Measurements from ENCODE around the gene SCAMP1. TPM values are rescaled to one million over a fixed set of nuclear protein-coding genes. Genes with fewer than 3 reads are reported as not detected.
A peak's percentile ranks its signal among the peaks of the same experiment; 100 is the strongest.
"Not testable (repeated sequence)": the region's sequence is repeated elsewhere in the genome, so short reads cannot be mapped to it uniquely, and the experiment has no call there.

SCAMP1 gene
- total RNA-seq, 2 donors from 2014 or later, result 11.9 to 21.1 TPM

DNA sequence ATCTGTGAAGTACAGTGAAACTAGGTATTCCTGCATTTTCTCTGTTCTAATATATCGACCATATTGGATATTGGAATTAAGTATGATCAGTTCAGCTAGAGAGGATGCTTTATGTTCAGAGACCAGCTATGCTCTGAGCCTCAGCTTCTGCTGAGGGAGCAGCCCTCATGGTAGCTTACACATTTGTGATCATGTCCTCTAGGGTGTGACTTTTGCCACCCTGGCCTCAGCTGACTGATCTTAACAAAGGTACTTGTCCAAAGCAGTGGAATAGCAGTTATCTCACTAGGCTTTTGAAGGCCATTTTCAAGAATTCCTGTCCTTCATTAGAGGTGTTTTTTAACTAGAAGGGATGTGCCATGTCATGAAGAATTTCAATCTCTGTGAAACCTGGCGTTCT lies 9.3 kb downstream of the SCAMP1 start:
- Mint-ChIP-seq H3K9me3 (no peaks in the 10 kb centered on the region), H3K4me3 (no peak overlapping the region), H3K27me3 (no peaks in the 10 kb centered on the region), H3K36me3 (no peaks in the 10 kb centered on the region), H3K4me1 (ENCODE audit: low read depth in 2 of 2) (peaks cover 12% of the 10 kb centered on the region in 2 donors), H3K27ac (no peak overlapping the region)
- ATAC-seq, result no peak
- DNase-seq (ENCODE audit: low spot score), result no peak

DNA sequence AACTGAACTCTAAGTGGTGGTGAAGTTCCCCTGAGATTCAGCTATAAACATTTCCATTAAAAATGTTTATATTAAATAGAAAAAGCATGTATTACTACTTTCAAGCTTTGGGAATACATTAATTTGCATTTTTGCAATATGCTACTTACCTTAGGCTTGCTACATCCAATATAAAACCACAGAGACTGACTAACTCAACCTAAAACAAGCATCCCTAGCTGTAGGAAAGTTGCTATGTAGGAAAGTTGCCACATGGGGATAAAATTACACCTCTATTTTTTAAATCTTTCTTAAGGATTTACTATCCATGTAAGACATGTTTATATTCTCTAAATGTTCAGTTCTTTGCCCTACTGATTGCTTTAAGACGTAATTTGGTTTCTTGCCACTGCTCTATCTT lies 12.8 kb downstream of the SCAMP1 start:
- Mint-ChIP-seq H3K9me3 (no peaks in the 10 kb centered on the region), H3K36me3 (no peaks in the 10 kb centered on the region), H3K4me3 (no peak overlapping the region), H3K27ac (no peak overlapping the region), H3K4me1 (ENCODE audit: low read depth in 2 of 2) (peaks cover 10 to 22% of the 10 kb centered on the region in 2 donors), H3K27me3 (no peaks in the 10 kb centered on the region)
- DNase-seq (ENCODE audit: low spot score) (no peak), ATAC-seq (no peak)

DNA sequence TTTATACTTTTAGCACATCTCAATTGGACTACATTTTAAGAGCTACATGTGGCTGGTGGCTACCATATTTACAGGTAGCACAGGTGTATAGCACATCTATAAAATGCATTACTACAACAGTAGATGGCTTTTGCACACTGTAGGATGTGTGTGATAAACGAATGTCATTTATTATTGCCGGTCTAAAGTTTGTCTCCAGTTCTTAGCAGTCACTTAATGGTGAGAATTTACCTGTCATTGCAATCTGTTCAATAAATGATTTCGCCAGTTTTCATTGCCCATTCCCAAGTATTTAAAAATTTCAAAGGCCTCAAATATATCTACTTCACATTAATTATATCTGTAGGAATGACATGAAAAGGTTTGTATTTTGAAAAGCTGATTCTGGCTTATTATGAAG lies 15.9 kb downstream of the SCAMP1 start:
- ATAC-seq (no peak), DNase-seq (ENCODE audit: low spot score) (no peak)
- H3K27me3 Mint-ChIP-seq, result no peaks in the 10 kb centered on the region
- H3K4me1 Mint-ChIP-seq (ENCODE audit: low read depth in 2 of 2), result peaks cover 6 to 21% of the 10 kb centered on the region in 2 donors
- H3K9me3 Mint-ChIP-seq, result no peaks in the 10 kb centered on the region
- H3K4me3 Mint-ChIP-seq, result no peak overlapping the region
- H3K36me3 Mint-ChIP-seq, result no peaks in the 10 kb centered on the region
- no peak overlapping the region for H3K27ac Mint-ChIP-seq

DNA sequence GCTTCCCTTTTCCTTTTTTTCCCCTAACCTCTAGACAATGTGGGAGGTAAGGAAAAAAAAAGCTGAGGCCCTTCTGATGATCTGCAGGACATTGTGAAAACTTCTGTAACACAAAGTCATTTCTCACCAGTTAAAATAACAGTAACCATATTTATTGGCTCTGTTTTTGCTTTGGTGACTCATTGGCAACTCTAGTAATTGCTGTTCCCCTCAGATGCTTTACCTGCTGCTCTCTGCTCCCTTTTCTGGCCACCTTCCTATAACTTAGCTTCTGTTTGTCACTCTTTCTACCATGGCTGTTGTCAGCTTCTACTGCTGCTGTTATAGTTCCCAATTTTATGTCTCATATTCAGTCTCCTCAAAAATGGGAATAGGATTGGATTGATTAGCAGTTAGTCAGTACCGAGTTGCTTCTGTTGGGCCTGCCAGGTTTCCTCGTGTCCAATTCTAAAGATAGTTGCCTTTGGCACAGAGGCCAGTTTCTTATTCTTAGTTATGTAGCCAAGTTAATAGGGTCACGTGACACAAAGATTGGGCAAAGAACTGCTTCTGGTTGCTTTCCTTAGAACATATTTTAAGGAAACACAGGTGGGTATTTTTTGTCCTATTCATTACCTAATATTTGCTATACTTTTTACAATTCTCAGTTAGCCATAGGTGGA lies 16.8 kb downstream of the SCAMP1 start:
- no peak for DNase-seq (ENCODE audit: low spot score)
- ATAC-seq, result no peak
- no peaks in the 10 kb centered on the region for H3K36me3 Mint-ChIP-seq

DNA sequence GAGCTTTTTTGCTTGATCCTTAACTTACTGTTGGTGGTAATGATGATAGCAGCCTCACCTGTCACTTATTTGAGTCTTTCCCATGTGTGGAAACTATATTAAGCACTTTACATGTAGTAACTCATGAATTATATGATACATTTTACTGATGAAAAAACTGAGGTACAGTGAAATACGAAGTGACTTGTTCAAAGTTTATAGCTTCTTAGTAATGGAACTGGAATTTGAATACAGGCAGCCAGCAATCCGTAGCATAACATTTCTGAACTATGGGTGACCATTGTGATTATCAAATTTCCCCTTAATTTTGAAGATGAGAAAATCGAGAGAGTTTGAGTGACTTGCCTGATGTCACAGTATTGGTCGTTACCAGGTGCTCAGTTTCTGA lies 17.3 kb downstream of the SCAMP1 start:
- Mint-ChIP-seq H3K27ac (no peak overlapping the region), H3K36me3 (no peaks in the 10 kb centered on the region), H3K4me3 (no peak overlapping the region), H3K9me3 (no peaks in the 10 kb centered on the region), H3K4me1 (ENCODE audit: low read depth in 2 of 2) (peaks cover 13 to 23% of the 10 kb centered on the region in 2 donors), H3K27me3 (no peaks in the 10 kb centered on the region)
- ATAC-seq, result no peak
- no peak for DNase-seq (ENCODE audit: low spot score)

More for the DNA sequence above, 16.8 kb downstream of the SCAMP1 start:
- H3K4me3 Mint-ChIP-seq, result no peak overlapping the region
- H3K27me3 Mint-ChIP-seq, result no peaks in the 10 kb centered on the region
- no peaks in the 10 kb centered on the region for H3K9me3 Mint-ChIP-seq
- peaks cover 13 to 23% of the 10 kb centered on the region in 2 donors for H3K4me1 Mint-ChIP-seq (ENCODE audit: low read depth in 2 of 2)
- no peak overlapping the region for H3K27ac Mint-ChIP-seq

DNA sequence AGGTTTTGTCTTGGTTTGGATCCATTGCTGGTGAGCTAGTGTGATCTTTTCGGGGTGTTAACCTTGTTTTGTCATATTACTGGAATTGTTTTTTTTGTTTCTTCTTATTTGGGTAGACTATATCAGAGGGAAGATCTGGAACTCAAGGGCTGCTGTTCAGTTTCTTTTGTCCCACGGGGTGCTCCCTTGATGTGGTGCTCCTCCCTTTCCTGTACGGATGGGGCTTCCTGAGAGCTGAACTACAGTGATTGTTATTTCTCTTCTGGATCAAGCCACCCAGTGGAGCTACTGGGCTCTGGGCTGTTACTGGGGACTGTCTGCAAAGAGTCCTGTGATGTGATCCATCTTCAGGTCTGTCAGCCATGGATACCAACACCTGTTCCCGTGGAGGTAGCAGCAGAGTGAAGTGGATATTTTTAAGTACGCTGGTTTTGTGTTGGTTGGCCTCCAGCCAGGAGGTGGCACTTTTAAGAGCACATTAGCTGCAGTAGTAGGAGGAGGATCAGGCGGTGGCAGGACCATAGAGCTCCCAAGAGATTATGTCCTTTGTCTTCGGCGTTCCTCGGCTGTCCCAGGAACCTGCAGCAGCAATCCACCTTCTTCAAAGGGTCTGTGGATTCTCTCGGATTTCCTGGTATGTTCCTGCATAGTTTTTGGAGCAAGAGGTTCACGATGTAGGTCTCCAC lies 27.2 kb downstream of the SCAMP1 start:
- DNase-seq (ENCODE audit: low spot score) (no peak), ATAC-seq (no peak)
- peaks cover 36% of the 10 kb centered on the region for H3K36me3 Mint-ChIP-seq
- H3K27me3 Mint-ChIP-seq, result no peaks in the 10 kb centered on the region
- no peak overlapping the region for H3K27ac Mint-ChIP-seq
- H3K9me3 Mint-ChIP-seq, result peaks cover 18% of the 10 kb centered on the region
- H3K4me3 Mint-ChIP-seq, result no peak overlapping the region
- H3K4me1 Mint-ChIP-seq (ENCODE audit: low read depth in 2 of 2), result peaks cover 13 to 29% of the 10 kb centered on the region in 2 donors

DNA sequence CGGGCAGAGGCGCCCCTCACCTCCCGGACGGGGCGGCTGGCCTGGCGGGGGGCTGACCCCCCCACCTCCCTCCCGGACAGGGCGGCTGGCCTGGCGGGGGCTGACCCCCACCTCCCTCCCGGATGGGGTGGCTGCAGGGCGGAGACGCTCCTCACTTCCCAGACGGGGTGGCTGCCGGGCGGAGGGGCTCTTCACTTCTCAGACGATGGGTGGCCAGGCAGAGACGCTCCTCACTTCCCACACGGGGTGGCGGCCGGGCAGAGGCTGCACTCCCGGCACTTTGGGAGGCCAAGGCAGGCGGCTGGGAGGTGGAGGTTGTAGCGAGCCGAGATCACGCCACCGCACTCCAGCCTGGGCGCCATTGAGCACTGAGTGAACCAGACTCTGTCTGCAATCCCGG lies 30.9 kb downstream of the SCAMP1 start:
- DNase-seq (ENCODE audit: low spot score); ATAC-seq; H3K27ac Mint-ChIP-seq; H3K4me3 Mint-ChIP-seq; H3K27me3 Mint-ChIP-seq; H3K9me3 Mint-ChIP-seq: not testable (repeated sequence)
- Mint-ChIP-seq H3K4me1 (ENCODE audit: low read depth in 2 of 2) (peaks cover 12 to 19% of the 10 kb centered on the region in 2 donors), H3K36me3 (peaks cover 21% of the 10 kb centered on the region)

DNA sequence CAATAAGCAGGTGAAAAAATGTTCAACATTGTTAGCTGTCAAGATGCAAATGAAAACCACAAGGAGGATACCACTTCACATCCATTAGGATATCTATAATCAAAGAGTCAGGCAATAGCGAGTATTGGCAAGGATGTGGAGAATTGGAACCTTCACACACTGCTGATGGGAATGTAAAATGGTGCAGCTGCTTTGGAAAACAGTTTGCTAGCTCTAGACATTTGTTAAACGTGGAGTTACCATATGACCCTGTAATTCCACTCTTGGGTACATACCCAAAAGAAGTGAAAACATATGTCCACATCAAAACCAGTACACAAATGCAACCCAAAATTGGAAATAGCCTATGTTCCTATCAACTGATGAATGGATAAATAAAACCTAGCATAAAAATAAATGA lies 37.4 kb downstream of the SCAMP1 start:
- ATAC-seq, result no peak
- no peak overlapping the region for H3K27ac Mint-ChIP-seq
- peaks cover 20 to 31% of the 10 kb centered on the region in 2 donors for H3K4me1 Mint-ChIP-seq (ENCODE audit: low read depth in 2 of 2)
- no peak for DNase-seq (ENCODE audit: low spot score)
- no peaks in the 10 kb centered on the region for H3K27me3 Mint-ChIP-seq
- peaks cover 6% of the 10 kb centered on the region for H3K36me3 Mint-ChIP-seq
- H3K9me3 Mint-ChIP-seq, result no peaks in the 10 kb centered on the region
- no peak overlapping the region for H3K4me3 Mint-ChIP-seq

DNA sequence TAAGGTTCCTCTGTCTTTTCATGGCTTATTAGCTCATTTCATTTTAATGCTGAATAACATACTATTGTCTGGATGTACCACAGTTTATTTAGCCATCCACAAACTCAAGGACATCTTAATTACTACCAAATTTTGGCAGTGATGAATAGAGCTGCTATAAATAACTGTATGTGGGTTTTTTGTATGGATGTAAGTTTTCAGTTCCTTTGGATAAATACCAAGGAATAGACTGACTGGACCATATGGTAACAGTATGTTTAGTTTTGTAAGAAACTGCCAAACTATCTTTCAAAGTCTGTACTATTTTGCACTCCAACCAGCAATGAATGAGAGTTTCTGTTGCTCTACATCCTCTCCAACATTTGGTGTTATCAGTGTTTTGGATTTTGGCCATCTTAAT lies 38.7 kb downstream of the SCAMP1 start:
- no peaks in the 10 kb centered on the region for H3K9me3 Mint-ChIP-seq
- H3K4me3 Mint-ChIP-seq, result no peak overlapping the region
- peaks cover 6% of the 10 kb centered on the region for H3K36me3 Mint-ChIP-seq
- DNase-seq (ENCODE audit: low spot score) (no peak), ATAC-seq (no peak)
- no peaks in the 10 kb centered on the region for H3K27me3 Mint-ChIP-seq
- peaks cover 20 to 31% of the 10 kb centered on the region in 2 donors for H3K4me1 Mint-ChIP-seq (ENCODE audit: low read depth in 2 of 2)
- no peak overlapping the region for H3K27ac Mint-ChIP-seq

DNA sequence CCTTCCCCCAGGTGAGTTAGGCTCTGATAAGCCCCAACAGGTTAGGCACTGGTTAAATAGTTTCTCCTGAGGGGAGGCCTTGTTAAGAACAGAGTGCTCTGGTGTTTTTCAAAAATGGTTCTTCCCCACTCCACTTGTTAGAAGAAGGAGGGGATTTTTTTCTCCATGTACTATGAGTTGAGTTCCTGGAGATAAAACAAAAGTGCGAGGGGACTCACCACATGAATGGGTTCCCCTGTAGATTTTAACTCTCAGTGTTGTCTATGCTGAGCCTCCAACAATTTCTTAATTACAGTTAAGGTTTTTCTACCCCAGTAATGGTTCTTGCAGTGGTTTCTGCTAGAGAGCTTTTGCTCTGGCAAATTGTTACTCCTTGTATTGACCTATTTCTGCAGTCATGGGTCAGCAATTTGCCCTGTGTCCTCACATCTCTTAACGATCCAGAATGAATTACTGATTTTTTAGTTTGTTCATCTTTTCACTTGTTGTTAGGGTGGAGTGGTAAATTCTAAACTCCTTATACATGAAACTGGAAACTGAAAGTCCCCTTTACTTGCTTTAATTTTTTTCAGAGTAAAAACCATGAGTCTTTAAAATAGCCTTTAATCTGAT lies 44.4 kb downstream of the SCAMP1 start:
- DNase-seq (ENCODE audit: low spot score) (no peak), ATAC-seq (no peak)
- peak overlapping the region; percentile 1 for H3K4me3 Mint-ChIP-seq
- peaks cover 40 to 42% of the 10 kb centered on the region in 2 donors for H3K4me1 Mint-ChIP-seq (ENCODE audit: low read depth in 2 of 2)
- no peaks in the 10 kb centered on the region for H3K36me3 Mint-ChIP-seq
- H3K27ac Mint-ChIP-seq, result no peak overlapping the region
- no peaks in the 10 kb centered on the region for H3K27me3 Mint-ChIP-seq
- H3K9me3 Mint-ChIP-seq, result no peaks in the 10 kb centered on the region

DNA sequence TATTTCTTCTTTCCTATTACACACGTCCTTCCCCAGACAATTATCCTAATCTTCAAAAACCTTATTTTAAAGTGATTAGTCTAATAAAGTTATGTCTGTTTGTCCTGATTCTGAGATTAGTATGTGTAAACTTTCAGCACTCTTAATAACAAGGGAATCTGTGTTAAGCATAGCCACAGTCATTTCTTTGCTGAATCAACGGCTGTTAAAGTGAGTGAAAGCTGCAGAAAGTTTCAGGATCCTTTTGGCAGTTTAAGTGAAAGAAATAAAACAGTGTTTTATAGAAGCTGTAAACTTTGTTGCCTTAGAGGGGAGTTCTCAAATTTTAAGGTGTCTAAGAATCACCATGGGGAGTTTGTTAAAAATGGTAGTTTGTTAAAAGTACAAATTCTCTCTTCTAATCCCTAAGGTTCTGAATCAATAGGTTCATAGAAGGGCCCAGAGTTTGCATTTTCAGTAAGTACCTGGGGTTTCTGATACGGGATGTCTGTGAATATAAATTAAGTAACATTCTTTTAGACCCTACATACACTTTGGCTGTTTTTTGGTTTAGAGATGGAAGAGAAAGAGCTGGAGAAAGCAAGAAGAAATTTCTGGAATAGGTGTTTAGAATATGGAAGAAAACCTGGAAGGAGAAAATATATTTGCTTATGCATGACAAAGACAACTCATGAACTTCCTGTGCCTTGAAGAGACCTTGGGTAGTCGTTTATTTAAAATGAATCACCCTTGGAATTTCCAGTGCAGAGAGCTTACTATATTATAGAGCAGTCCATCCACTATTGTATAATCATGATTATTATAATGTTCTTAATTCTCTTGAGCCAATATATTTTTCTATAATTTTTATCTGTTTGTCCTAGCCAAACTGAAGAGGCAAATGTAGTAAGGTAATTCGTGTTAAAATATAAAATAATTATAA lies 45.7 kb downstream of the SCAMP1 start:
- Mint-ChIP-seq H3K4me1 (ENCODE audit: low read depth in 2 of 2) (peaks cover 34% of the 10 kb centered on the region in 2 donors), H3K9me3 (no peaks in the 10 kb centered on the region), H3K36me3 (no peaks in the 10 kb centered on the region), H3K27ac (peak overlapping the region; percentile 0 to 70), H3K4me3 (no peak overlapping the region), H3K27me3 (no peaks in the 10 kb centered on the region)
- ATAC-seq, result no peak
- DNase-seq (ENCODE audit: low spot score), result no peak

DNA sequence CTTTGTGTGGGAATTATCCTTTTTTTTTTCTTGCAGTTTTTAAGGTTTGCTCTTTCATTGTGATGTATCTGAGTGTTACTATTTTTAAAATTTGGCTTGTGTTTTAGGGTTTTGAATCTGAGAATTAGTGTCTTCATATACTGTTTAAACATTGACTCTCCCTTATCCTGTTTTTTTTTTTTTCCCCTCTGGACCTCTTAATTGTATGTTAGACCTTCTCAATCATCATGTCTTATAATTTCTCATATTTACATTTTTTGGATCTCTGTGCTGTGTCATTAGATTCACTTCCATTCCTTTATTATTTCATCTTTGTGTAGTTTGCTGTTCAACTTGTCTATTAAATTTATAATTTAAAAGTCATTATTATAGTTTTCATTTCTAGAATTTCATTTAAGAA lies 47.0 kb downstream of the SCAMP1 start:
- Mint-ChIP-seq H3K4me1 (ENCODE audit: low read depth in 2 of 2) (peaks cover 25 to 28% of the 10 kb centered on the region in 2 donors), H3K36me3 (no peaks in the 10 kb centered on the region), H3K27me3 (no peaks in the 10 kb centered on the region), H3K27ac (no peak overlapping the region), H3K9me3 (no peaks in the 10 kb centered on the region), H3K4me3 (no peak overlapping the region)
- DNase-seq (ENCODE audit: low spot score) (no peak), ATAC-seq (no peak)

DNA sequence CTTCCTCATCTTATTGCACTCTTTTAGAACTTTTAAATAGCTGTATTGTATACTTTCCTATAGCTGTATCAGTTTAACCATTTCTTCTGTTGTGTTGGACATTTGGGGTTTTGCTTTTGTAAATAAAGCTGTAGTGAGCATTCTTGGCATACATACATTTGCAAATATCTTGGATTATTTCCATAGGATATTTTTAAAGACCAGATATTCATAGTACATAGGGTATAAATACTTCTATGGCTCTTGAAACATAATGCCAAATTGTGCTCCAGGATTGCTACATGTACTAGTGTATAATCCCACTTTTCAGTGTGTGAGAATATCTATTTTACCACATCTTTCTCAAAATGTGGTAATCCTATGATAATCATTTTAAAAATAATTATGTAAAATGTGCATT lies 51.2 kb downstream of the SCAMP1 start:
- ATAC-seq (no peak), DNase-seq (ENCODE audit: low spot score) (no peak)
- Mint-ChIP-seq H3K4me1 (ENCODE audit: low read depth in 2 of 2) (peaks cover 10 to 22% of the 10 kb centered on the region in 2 donors), H3K36me3 (peaks cover under 1% of the 10 kb centered on the region), H3K27ac (no peak overlapping the region), H3K27me3 (no peaks in the 10 kb centered on the region), H3K9me3 (no peaks in the 10 kb centered on the region), H3K4me3 (no peak overlapping the region)
